Measurements from ENCODE around the gene HOXC12. TPM values are rescaled to one million over a fixed set of nuclear protein-coding genes. Genes with fewer than 3 reads are reported as not detected.

The HOXC12 gene
- total RNA-seq, 1 donor from 2014 or later, result not detected

DNA sequence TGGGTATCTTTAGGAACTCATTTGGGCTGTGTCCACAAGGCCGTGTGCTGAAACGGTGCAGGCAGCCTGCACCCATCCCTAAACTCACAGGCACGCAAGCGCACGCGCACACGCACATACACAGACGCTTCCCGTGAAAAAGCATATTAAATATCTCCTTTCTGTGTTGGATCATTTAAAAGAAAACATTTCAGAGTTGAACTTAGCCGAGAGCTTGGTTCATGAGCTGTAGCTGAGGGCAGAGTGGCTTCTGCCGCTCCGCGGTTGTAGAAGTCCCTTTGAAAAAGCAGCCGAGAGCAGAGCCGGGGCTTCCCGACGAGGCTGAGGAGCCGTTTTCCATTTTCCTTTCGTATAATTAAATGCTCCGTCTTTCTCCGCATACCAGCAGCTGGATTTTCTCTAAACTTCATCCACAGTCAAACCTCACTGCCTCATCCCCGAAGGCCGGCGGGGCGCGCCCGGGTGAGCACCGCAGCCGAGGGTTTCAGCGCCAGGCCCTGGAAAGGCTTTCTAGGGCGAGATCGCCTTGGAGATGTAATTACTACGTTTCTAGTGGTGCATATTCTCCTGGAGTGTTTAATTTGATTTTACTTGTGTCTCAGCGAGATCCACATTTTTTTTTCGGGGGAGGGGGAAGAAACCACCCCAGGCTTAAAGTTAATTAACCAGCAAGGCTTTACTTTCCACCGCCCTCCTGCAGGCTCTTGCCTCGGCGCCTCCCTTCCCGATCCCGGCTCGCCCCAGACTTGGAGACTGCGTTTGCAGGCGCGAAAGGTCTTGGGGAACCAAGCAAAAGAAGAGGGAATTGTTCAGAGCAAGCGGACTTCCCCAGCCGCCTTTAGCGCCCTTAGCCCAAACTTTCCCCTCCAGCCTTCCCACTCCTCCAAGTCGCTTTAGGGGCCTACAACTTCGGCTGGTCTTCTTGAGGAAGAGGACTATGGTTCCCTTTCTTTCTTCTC, 19.0 kb upstream of the HOXC12 start:
- H3K27me3 Mint-ChIP-seq (ENCODE audit: low read depth, unreplicated experiment), result peaks cover 92% of the 10 kb centered on the region
- H3K79me2 ChIP-seq (ENCODE audit: insufficient read depth, low read length), result no peaks in the 10 kb centered on the region
- peaks cover 27% of the 10 kb centered on the region for H3K9me3 Mint-ChIP-seq (ENCODE audit: unreplicated experiment)
- H3K9me3 ChIP-seq (ENCODE audit: insufficient read depth, low read depth, low read length), result no peaks in the 10 kb centered on the region
- DNase-seq (ENCODE audit: low read depth) (no peak), FAIRE-seq (no peak)
- peaks cover 91% of the 10 kb centered on the region for H3K27me3 ChIP-seq (ENCODE audit: insufficient read depth, low read length)
- no peak overlapping the region for H2AFZ ChIP-seq (ENCODE audit: low read depth, low read length)
- H3K4me2 ChIP-seq (ENCODE audit: low read length), result peak overlapping the region; percentile 46
- no peaks in the 10 kb centered on the region for H4K20me1 ChIP-seq (ENCODE audit: insufficient read depth, low read length)
- H3K4me1 Mint-ChIP-seq (ENCODE audit: low read depth, unreplicated experiment), result no peaks in the 10 kb centered on the region
- H3K27ac ChIP-seq (ENCODE audit: low read depth, low read length), result no peak overlapping the region
- no peaks in the 10 kb centered on the region for H3K36me3 ChIP-seq (ENCODE audit: insufficient read depth, low read length)
- TF ChIP-seq, protein P1, sequence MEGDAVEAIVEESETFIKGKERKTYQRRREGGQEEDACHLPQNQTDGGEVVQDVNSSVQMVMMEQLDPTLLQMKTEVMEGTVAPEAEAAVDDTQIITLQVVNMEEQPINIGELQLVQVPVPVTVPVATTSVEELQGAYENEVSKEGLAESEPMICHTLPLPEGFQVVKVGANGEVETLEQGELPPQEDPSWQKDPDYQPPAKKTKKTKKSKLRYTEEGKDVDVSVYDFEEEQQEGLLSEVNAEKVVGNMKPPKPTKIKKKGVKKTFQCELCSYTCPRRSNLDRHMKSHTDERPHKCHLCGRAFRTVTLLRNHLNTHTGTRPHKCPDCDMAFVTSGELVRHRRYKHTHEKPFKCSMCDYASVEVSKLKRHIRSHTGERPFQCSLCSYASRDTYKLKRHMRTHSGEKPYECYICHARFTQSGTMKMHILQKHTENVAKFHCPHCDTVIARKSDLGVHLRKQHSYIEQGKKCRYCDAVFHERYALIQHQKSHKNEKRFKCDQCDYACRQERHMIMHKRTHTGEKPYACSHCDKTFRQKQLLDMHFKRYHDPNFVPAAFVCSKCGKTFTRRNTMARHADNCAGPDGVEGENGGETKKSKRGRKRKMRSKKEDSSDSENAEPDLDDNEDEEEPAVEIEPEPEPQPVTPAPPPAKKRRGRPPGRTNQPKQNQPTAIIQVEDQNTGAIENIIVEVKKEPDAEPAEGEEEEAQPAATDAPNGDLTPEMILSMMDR (IDR thresholded peaks at IDR 0.05; ENCODE audit: insufficient read depth, low read depth, low read length), result no peak
- peak; percentile 54 for TF ChIP-seq EZH2 (IDR thresholded peaks at IDR 0.05; ENCODE audit: insufficient read depth, low read length)
- peak overlapping the region; percentile 58 for H3K4me3 Mint-ChIP-seq (ENCODE audit: unreplicated experiment)
- H3K9ac ChIP-seq (ENCODE audit: low read length), result no peak overlapping the region
- H3K27ac Mint-ChIP-seq (ENCODE audit: unreplicated experiment), result no peak overlapping the region
- no peak overlapping the region for H3K4me3 ChIP-seq (ENCODE audit: insufficient read depth, low read depth, low read length)
- H3K36me3 Mint-ChIP-seq (ENCODE audit: low read depth, unreplicated experiment), result peaks cover 3% of the 10 kb centered on the region
- peaks cover 2% of the 10 kb centered on the region for H3K4me1 ChIP-seq (ENCODE audit: insufficient read depth, low read length)

DNA sequence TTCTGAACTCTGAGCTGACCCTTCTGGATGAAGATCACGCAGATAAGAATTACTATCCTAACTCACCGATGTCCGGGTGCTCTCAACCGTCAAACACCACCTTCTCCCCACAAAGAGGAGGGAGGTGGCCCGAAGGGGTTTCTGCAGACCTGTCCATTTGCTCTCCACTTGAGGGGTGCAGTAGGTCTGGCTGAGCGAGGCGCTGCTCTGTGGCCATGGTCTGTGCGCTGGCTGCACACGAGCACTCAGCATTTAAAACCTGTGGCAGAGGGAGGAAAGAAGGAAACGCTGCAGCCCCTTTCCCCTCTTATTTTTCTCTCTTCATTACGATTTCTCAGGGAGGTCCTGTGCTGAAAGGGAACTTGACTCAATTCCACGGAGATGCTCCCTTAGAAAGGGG, 17.6 kb upstream of the HOXC12 start:
- Histone ChIP-seq H3K27me3 (ENCODE audit: insufficient read depth, low read length) (peaks cover 90% of the 10 kb centered on the region), H3K9ac (ENCODE audit: low read length) (no peak overlapping the region), H3K4me3 (ENCODE audit: insufficient read depth, low read depth, low read length) (no peak overlapping the region), H3K27ac (ENCODE audit: low read depth, low read length) (no peak overlapping the region), H3K9me3 (ENCODE audit: insufficient read depth, low read depth, low read length) (no peaks in the 10 kb centered on the region), H2AFZ (ENCODE audit: low read depth, low read length) (no peak overlapping the region), H3K4me2 (ENCODE audit: low read length) (no peak overlapping the region), H4K20me1 (ENCODE audit: insufficient read depth, low read length) (no peaks in the 10 kb centered on the region), H3K36me3 (ENCODE audit: insufficient read depth, low read length) (no peaks in the 10 kb centered on the region), H3K4me1 (ENCODE audit: insufficient read depth, low read length) (peaks cover 2% of the 10 kb centered on the region), H3K79me2 (ENCODE audit: insufficient read depth, low read length) (no peaks in the 10 kb centered on the region)
- no peak for FAIRE-seq
- Mint-ChIP-seq H3K9me3 (ENCODE audit: unreplicated experiment) (peaks cover 26% of the 10 kb centered on the region), H3K4me3 (ENCODE audit: unreplicated experiment) (no peak overlapping the region), H3K27ac (ENCODE audit: unreplicated experiment) (no peak overlapping the region), H3K27me3 (ENCODE audit: low read depth, unreplicated experiment) (peaks cover 91% of the 10 kb centered on the region), H3K4me1 (ENCODE audit: low read depth, unreplicated experiment) (no peaks in the 10 kb centered on the region), H3K36me3 (ENCODE audit: low read depth, unreplicated experiment) (no peaks in the 10 kb centered on the region)
- no peak for DNase-seq (ENCODE audit: low read depth)
- TF ChIP-seq EZH2 (IDR thresholded peaks at IDR 0.05; ENCODE audit: insufficient read depth, low read length), result no peak
- TF ChIP-seq, protein P1 (IDR thresholded peaks at IDR 0.05; ENCODE audit: insufficient read depth, low read depth, low read length), result no peak

Measured in astrocyte (in vitro differentiated cells and primary cell).